Purkinje cell (primary cell): ENCODE data around the gene COA5. TPM values are rescaled to one million over a fixed set of nuclear protein-coding genes. Genes with fewer than 3 reads are reported as not detected.

ENCODE experiments used
- polyA plus RNA-seq: library from polyadenylated mRNA; unstranded; fragments of >200 nt; fragmentation: Nextera tagmentation; gene quantifications from 2 replicates; pipeline ENCODE4 v1.2.1, GENCODE V29; 2014

Gene COA5
- polyA plus RNA-seq, result 85.4 and 91.9 TPM in 2 replicates

GRCh38 chr2:98608116-98608961 is at the start of gene COA5, which contains the start of gene UNC50:
COA5 (minus strand) TSS chr2:98608512; CDS start chr2:98608405, 107 bp downstream.
UNC50 (plus strand) TSS chr2:98608589; CDS start chr2:98609760, 1,171 bp downstream.

Other genes with a start within 250 kb of the COA5 start
- 62.6 and 68.7 TPM in 2 replicates for gene INPP4A, start 163.7 kb downstream of the COA5 start, polyA plus RNA-seq
- 113 and 126 TPM in 2 replicates for gene UNC50, start 77 bp upstream of the COA5 start, polyA plus RNA-seq
- 98.7 and 117 TPM in 2 replicates for gene MGAT4A, start 122.6 kb upstream of the COA5 start, polyA plus RNA-seq